ENCODE results near the gene SRRT.

The SRRT gene

DNA sequence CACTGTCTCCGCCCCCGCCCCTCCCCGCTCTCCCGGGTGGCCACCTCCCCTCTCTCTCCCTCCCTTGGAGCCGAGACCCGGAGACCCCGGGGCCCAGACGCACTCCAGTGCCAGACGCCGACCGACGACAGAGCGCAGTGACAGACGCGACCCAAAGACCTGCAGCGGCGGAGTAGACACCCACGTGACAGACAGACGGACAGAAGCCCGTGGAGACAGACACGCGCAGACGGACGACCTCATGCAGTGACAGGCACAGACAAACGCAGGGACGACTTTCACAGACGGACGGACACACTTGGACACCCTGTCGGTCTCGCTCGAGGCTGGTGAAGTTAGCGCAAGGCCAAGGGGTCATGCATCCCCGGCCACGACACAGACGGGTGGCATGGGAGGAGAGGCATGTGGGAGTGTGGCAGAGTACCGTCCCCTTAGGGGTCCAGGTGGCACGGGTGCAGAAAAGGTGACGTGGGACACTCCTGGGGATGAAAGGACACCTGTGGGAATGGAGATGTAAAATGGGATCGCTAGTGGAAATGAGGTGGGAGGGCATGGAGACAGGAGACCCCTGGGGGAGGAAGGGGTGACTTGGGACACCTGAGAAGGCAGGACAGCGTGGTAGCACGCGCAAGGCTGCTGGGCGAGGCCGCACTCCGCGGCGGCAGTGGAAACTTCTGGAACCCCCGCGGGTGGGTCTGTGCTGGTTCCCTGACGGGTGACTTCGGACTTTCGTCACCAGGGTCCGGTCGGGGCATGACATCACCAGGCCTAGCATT is 21.2 kb downstream of the SRRT start:
- TF ChIP-seq, protein P1, sequence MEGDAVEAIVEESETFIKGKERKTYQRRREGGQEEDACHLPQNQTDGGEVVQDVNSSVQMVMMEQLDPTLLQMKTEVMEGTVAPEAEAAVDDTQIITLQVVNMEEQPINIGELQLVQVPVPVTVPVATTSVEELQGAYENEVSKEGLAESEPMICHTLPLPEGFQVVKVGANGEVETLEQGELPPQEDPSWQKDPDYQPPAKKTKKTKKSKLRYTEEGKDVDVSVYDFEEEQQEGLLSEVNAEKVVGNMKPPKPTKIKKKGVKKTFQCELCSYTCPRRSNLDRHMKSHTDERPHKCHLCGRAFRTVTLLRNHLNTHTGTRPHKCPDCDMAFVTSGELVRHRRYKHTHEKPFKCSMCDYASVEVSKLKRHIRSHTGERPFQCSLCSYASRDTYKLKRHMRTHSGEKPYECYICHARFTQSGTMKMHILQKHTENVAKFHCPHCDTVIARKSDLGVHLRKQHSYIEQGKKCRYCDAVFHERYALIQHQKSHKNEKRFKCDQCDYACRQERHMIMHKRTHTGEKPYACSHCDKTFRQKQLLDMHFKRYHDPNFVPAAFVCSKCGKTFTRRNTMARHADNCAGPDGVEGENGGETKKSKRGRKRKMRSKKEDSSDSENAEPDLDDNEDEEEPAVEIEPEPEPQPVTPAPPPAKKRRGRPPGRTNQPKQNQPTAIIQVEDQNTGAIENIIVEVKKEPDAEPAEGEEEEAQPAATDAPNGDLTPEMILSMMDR (conservative IDR thresholded peaks at IDR 0.05; ENCODE audit: low read depth, low read length), result no peak
- peak overlapping the region; percentile 30 for H3K4me3 ChIP-seq (ENCODE audit: low read depth, low read length)
- no peak for DNase-seq (ENCODE audit: low read depth)

- no peak for DNase-seq (ENCODE audit: low read depth)
- TF ChIP-seq, protein P1 (conservative IDR thresholded peaks at IDR 0.05; ENCODE audit: low read depth, low read length), result peak; percentile 70
- peak overlapping the region; percentile 43 for H3K4me3 ChIP-seq (ENCODE audit: low read depth, low read length)
These were observed 22.1 kb downstream of the SRRT start for GRCh38 chr7:100896732-100897608.

DNA sequence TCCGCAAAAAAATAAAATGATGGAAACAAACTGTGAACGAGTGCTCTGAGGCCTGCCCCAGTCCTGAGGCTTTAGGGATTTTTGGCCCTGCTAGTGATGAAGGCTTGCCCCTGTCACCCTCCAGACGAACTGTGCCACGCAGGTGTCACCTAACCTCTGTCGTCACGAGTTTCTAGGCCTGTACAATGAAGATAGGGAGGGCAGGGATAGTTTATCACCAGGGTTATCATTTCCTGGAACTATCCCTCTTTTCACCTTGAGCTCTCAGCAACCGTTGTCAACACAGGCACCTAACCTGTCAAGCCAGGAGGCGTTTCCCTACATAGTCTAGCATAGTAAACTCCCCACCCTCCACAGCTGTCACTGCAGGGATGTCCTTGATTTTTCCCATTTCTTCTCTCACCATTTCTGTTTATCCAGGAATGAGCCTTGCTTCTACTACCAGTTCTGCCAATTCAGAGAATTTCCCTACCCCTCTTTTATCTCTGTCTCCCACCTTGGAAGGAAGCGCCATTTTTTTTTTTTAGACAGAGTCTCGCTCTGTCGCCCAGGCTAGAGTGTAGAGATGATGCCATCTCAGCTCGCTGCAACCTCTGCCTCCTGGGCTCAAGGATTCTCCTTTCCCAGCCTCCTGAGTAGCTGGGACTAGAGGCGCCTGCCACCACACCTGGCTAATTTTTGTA is 23.0 kb downstream of the SRRT start:
- H3K4me3 ChIP-seq (ENCODE audit: low read depth, low read length), result no peak overlapping the region
- TF ChIP-seq, protein P1 (conservative IDR thresholded peaks at IDR 0.05; ENCODE audit: low read depth, low read length), result no peak
- DNase-seq (ENCODE audit: low read depth), result no peak

GRCh38 chr7:100899432-100899831 is 24.5 kb downstream of the SRRT start:
- no peak for DNase-seq (ENCODE audit: low read depth)
- TF ChIP-seq, protein P1 (conservative IDR thresholded peaks at IDR 0.05; ENCODE audit: low read depth, low read length), result no peak
- H3K4me3 ChIP-seq (ENCODE audit: low read depth, low read length), result no peak overlapping the region

DNA sequence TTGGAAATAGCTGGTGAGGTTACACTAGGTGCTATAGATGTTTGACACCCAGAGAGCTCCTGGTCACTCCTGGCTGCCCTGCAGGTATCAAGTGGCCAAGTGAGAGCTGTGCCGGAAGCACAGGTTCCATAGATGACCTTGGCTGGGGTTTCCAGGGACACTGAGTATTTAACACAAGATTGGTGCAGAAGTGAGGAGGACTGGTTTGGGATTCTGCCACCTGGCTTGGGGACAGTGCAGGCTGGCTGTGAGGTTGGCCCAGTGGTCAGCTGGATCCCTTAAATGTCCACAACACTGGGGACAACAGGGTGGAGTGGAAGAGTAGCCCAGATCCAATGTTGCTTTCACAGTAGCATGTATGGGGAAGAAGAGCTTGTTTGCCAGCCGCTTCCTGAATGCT is 26.1 kb downstream of the SRRT start:
- H3K4me3 ChIP-seq (ENCODE audit: low read depth, low read length), result no peak overlapping the region
- TF ChIP-seq, protein P1 (conservative IDR thresholded peaks at IDR 0.05; ENCODE audit: low read depth, low read length), result no peak

GRCh38 chr7:100901921-100902332 is 27.0 kb downstream of the SRRT start:
- TF ChIP-seq, protein P1 (conservative IDR thresholded peaks at IDR 0.05; ENCODE audit: low read depth, low read length), result no peak
- no peak overlapping the region for H3K4me3 ChIP-seq (ENCODE audit: low read depth, low read length)
- DNase-seq (ENCODE audit: low read depth), result no peak

More for the DNA sequence above, 26.1 kb downstream of the SRRT start:
- DNase-seq (ENCODE audit: low read depth), result no peak
